Type B pancreatic cell (in vitro differentiated cells): ENCODE results near the gene VAMP8. TPM values are rescaled to one million over a fixed set of nuclear protein-coding genes. Genes with fewer than 3 reads are reported as not detected.

ENCODE experiments used
- DNase-seq: peaks from one replicate; pipeline ENCODE4 v3.0.0; 2021; ENCODE audit warnings: mixed read lengths; ENCODE audit not compliant: unreplicated experiment; ENCODE audit errors: extremely low spot score
- H3K27ac Mint-ChIP-seq: 2 replicates; pipeline ENCODE4 v1.8.0; 2021; ENCODE audit warnings: mild to moderate bottlenecking, mixed read lengths
- H3K27me3 Mint-ChIP-seq: 2 replicates; pipeline ENCODE4 v1.8.0; 2021; ENCODE audit warnings: mixed read lengths
- H3K36me3 Mint-ChIP-seq: 2 replicates; pipeline ENCODE4 v1.8.0; 2021; ENCODE audit warnings: mixed read lengths
- H3K4me1 Mint-ChIP-seq: one replicate; pipeline ENCODE4 v1.8.0; 2021; ENCODE audit warnings: mixed read lengths; ENCODE audit not compliant: unreplicated experiment
- H3K4me3 Mint-ChIP-seq: 2 replicates; pipeline ENCODE4 v1.8.0; 2021; ENCODE audit warnings: mild to moderate bottlenecking, mixed read lengths
- H3K9me3 Mint-ChIP-seq: 2 replicates; pipeline ENCODE4 v1.8.0; 2021; ENCODE audit warnings: mixed read lengths
- total RNA-seq: library from RNA; stranded (reverse); gene quantifications from 2 replicates; pipeline ENCODE4 v1.2.1, GENCODE V29; 2021; ENCODE audit warnings: low replicate concordance
- TF ChIP-seq, protein P1 (sequence below): fragments of 200-600 bp; sonication (generic); conservative IDR thresholded peaks from 2 replicates; pipeline ENCODE4 v1.5.0; 2021; ENCODE audit warnings: antibody characterized with exemption, mild to moderate bottlenecking

VAMP8 gene
- total RNA-seq, 1 donor from 2014 or later = 62.8 TPM

DNA sequence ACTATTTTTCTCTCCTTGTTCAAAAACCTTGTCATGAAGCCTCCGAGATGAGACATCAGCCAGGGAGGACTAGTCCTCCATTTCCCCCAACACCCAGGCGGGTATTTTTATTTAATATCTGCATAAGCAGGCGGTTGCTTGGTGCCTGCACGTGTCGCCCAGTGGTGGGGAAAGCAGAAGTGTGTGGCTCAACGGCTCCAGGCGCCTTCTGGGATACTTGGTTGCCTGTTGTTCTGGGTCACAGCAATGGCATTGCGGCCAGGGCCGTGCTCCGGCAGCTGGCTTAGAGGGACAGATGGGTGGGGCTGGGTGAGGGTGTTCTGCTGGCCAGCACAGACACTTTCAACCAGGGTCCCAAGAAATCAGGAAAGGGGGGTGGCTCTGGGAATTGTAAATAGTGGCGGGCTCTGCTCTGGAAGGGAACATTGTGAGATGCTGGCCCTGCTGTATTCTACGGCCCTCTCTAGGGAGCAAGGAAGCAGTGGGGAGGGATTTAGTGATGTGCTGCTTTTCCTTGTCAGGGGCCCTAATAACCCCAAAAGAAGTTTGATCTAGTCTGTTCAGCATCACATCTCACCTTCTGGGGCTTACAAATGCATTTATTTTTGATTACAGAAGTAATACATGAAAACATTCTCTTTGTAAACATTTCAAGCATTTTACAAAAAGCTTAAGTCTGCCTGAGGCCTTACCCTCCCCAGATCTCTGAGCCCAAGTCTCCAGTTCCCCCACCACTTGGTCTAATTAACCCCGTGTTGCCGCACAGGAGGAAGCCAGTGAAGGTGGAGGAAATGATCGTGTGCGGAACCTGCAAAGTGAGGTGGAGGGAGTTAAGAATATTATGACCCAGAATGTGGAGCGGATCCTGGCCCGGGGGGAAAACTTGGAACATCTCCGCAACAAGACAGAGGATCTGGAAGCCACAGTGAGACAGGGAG, 1.1 kb downstream of the VAMP8 start:
- no peaks in the 10 kb centered on the region for H3K27me3 Mint-ChIP-seq
- TF ChIP-seq, protein P1, sequence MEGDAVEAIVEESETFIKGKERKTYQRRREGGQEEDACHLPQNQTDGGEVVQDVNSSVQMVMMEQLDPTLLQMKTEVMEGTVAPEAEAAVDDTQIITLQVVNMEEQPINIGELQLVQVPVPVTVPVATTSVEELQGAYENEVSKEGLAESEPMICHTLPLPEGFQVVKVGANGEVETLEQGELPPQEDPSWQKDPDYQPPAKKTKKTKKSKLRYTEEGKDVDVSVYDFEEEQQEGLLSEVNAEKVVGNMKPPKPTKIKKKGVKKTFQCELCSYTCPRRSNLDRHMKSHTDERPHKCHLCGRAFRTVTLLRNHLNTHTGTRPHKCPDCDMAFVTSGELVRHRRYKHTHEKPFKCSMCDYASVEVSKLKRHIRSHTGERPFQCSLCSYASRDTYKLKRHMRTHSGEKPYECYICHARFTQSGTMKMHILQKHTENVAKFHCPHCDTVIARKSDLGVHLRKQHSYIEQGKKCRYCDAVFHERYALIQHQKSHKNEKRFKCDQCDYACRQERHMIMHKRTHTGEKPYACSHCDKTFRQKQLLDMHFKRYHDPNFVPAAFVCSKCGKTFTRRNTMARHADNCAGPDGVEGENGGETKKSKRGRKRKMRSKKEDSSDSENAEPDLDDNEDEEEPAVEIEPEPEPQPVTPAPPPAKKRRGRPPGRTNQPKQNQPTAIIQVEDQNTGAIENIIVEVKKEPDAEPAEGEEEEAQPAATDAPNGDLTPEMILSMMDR = no peak
- DNase-seq = no peak
- H3K4me3 Mint-ChIP-seq = peak overlapping the region; percentile 94
- no peaks in the 10 kb centered on the region for H3K36me3 Mint-ChIP-seq
- H3K4me1 Mint-ChIP-seq = peaks cover 32% of the 10 kb centered on the region
- no peaks in the 10 kb centered on the region for H3K9me3 Mint-ChIP-seq
- peak overlapping the region; percentile 98 for H3K27ac Mint-ChIP-seq

DNA sequence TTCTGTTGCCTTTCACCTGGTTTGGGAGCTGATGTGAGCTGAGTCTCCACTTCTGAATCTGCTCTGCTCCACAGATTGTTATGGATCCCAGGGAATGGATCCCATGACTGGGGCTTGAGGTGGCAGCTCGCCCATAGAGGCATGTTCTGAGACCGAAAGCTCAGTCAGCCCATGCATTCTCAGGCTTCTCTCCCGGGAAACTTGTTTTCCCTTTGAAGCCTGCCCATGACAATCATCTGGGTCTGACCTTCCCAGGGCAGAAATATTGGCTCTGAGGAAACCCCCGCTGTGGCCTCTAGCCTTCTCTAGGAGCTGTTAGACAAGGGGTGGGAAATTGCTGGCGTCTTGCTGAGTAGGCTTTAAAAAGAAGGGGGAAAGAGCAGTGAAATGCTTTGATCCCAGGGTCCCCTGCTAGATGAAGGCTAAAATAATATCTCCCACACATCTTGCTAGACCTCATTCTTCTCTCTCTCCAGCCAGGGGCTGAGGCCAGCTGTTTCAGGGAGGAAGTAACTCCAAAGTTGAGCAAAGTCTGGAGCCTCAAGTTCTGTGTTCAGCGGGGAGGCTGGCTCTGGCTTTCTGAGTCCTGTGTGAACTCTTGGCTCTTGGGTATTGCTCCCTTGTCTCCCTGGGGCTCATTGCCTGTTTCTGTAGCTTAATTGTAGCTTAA, 2.0 kb downstream of the VAMP8 start:
- Mint-ChIP-seq H3K36me3 (no peaks in the 10 kb centered on the region), H3K27me3 (no peaks in the 10 kb centered on the region), H3K9me3 (no peaks in the 10 kb centered on the region), H3K4me1 (peaks cover 32% of the 10 kb centered on the region), H3K4me3 (peak overlapping the region; percentile 94), H3K27ac (peak overlapping the region; percentile 98)
- no peak for DNase-seq
- TF ChIP-seq, protein P1 = no peak

DNA sequence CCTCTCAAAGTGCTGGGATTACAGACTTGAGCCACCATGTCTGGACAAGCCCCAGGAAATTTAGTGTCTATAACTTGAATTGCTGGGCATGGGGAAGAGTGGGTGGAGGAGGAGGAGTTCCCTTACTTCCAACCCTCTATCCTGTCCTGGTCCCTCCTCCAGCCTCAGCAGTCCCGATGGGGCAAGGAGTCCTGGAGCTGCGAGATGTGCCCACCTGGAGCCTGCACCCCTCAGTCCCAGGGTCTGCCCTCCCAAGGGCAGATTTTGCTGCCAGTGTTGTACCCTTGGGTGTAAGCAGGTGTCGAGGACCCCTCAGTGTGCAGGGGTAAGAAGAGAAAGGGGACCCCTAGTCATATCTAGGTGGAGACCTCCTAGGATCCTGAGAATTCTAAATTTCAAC, 2.8 kb downstream of the VAMP8 start:
- H3K27ac Mint-ChIP-seq = peak overlapping the region; percentile 98
- H3K36me3 Mint-ChIP-seq = no peaks in the 10 kb centered on the region
- H3K9me3 Mint-ChIP-seq = no peaks in the 10 kb centered on the region
- H3K4me1 Mint-ChIP-seq = peaks cover 37% of the 10 kb centered on the region
- TF ChIP-seq, protein P1 = no peak
- no peak for DNase-seq
- H3K4me3 Mint-ChIP-seq = peak overlapping the region; percentile 41
- no peaks in the 10 kb centered on the region for H3K27me3 Mint-ChIP-seq

DNA sequence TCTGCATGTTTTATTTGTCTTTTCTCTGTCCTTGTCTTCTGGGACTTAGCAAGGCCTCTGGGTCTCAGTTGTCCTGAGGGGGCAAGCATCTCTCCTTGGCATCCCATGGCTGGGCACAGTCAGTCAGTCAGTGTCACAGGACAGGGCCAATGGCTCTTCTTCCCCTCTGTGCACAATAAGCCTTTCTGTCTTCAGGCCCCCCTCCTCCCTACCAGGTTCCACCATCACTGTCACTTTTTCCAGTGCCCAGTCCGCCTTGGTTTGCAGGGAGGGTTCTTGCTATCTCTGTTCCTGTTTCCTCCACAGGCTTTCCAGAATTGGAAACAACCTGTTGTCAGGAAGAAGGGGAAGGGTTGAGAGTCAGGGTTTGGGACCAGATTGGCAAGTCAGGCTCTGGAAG, 5.1 kb downstream of the VAMP8 start:
- H3K4me1 Mint-ChIP-seq = peaks cover 39% of the 10 kb centered on the region
- H3K27me3 Mint-ChIP-seq = no peaks in the 10 kb centered on the region
- DNase-seq = no peak
- TF ChIP-seq, protein P1 = no peak
- no peaks in the 10 kb centered on the region for H3K9me3 Mint-ChIP-seq
- no peak overlapping the region for H3K4me3 Mint-ChIP-seq
- no peak overlapping the region for H3K27ac Mint-ChIP-seq
- H3K36me3 Mint-ChIP-seq = no peaks in the 10 kb centered on the region

DNA sequence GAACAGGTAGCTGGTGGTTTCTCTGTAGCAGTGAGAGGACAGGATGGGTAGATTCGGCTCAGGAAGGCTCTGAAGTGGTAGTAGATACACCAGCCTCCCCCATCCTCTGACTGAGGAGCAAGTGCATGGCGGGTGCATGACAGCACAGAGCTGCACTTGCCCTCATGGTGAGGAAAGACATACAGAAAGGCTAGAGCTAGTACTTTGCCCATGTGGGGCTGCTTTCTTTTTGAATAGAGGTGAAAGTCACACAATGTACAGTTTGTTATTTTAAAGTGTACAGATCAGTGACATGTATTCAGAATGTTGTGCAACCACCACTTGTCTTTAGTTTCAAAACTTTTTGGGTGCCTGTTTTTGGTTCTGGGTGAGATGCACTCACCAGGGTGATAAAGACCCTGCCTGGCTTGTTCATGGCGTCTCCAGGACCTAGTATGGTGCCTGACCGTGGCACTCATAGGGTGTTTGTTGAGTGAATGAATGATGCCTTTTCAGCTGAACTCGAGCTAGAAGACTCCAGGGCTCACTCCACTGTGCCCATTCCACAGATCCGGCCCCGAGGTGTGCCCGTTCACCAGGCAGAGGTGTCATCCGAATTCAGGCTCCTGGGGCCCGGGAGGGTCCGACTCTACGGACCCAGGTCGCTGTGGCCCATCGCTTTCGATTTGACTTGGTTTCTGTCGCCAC, 6.4 kb downstream of the VAMP8 start:
- TF ChIP-seq, protein P1 = no peak

More for the DNA sequence above, 6.4 kb downstream of the VAMP8 start:
- DNase-seq = no peak
- Mint-ChIP-seq H3K27me3 (no peaks in the 10 kb centered on the region), H3K9me3 (no peaks in the 10 kb centered on the region), H3K4me1 (peaks cover 35% of the 10 kb centered on the region), H3K36me3 (no peaks in the 10 kb centered on the region), H3K27ac (no peak overlapping the region), H3K4me3 (no peak overlapping the region)
